Activated T-cell treated with anti-CD3 and anti-CD28 coated beads for 48 hours (primary cell): ENCODE results near the gene CNOT10.
"Not testable (repeated sequence)": the region's sequence is repeated elsewhere in the genome, so short reads cannot be mapped to it uniquely, and the experiment has no call there.

Source experiments
- DNase-seq: peaks from one replicate; pipeline ENCODE4 v3.0.0-alpha.2; 2020; ENCODE audit warnings: low read depth

Gene CNOT10

GRCh38 chr3:32686713-32687112, 1.7 kb downstream of the CNOT10 start:
- DNase-seq, result no peak

- no peak for DNase-seq
Observed at GRCh38 chr3:32691847-32692246, 6.9 kb downstream of the CNOT10 start.

GRCh38 chr3:32696523-32696922, 11.5 kb downstream of the CNOT10 start:
- no peak for DNase-seq

GRCh38 chr3:32698506-32698905, 13.5 kb downstream of the CNOT10 start:
- DNase-seq, result no peak

GRCh38 chr3:32699429-32699828, 14.4 kb downstream of the CNOT10 start:
- DNase-seq, result no peak

GRCh38 chr3:32700244-32700643, 15.3 kb downstream of the CNOT10 start:
- no peak for DNase-seq

- DNase-seq, result no peak
Observed at GRCh38 chr3:32703491-32703972, 18.5 kb downstream of the CNOT10 start.

- DNase-seq, result no peak
Observed at GRCh38 chr3:32705232-32705631, 20.2 kb downstream of the CNOT10 start.

- no peak for DNase-seq
Observed at GRCh38 chr3:32706348-32707025, 21.5 kb downstream of the CNOT10 start.

- DNase-seq, result no peak
Observed at GRCh38 chr3:32707026-32707370, 22.0 kb downstream of the CNOT10 start.

- DNase-seq, result no peak
Observed at GRCh38 chr3:32708672-32709283, 23.8 kb downstream of the CNOT10 start.

- no peak for DNase-seq
Observed at GRCh38 chr3:32709346-32709745, 24.4 kb downstream of the CNOT10 start.

GRCh38 chr3:32712506-32713055, 27.6 kb downstream of the CNOT10 start:
- DNase-seq, result no peak

GRCh38 chr3:32713181-32713580, 28.2 kb downstream of the CNOT10 start:
- DNase-seq, result no peak

GRCh38 chr3:32719335-32719734, 34.3 kb downstream of the CNOT10 start:
- no peak for DNase-seq

- no peak for DNase-seq
Observed at GRCh38 chr3:32719931-32720330, 34.9 kb downstream of the CNOT10 start.

GRCh38 chr3:32725721-32726120, 40.7 kb downstream of the CNOT10 start:
- no peak for DNase-seq

- DNase-seq, result no peak
Observed at GRCh38 chr3:32733631-32734229, 48.7 kb downstream of the CNOT10 start.

- no peak for DNase-seq
Observed at GRCh38 chr3:32734756-32735155, 49.8 kb downstream of the CNOT10 start.

- DNase-seq, result not testable (repeated sequence)
Observed at GRCh38 chr3:32743470-32743869, 58.5 kb downstream of the CNOT10 start.

- DNase-seq, result no peak
Observed at GRCh38 chr3:32743934-32744333, 58.9 kb downstream of the CNOT10 start.

GRCh38 chr3:32751377-32751776, 66.4 kb downstream of the CNOT10 start:
- no peak for DNase-seq

GRCh38 chr3:32755761-32756160, 70.8 kb downstream of the CNOT10 start:
- DNase-seq, result no peak
